ENCODE results near the gene RHBDL1.
A peak's percentile ranks its signal among the peaks of the same experiment; 100 is the strongest.

The RHBDL1 gene

GRCh38 chr16:674968-675883 is at the start of gene RHBDL1:
TSS of gene RHBDL1 (plus strand) at chr16:675671. CDS start at chr16:675791, 120 bp downstream.
- Histone ChIP-seq H3K4me3 (no peak within 1 kb of the TSS), H3K4me1 (peaks cover 20% of the 10 kb centered on the region), H3K9ac (no peak within 1 kb of the TSS)

GRCh38 chr16:625977-626765 is 49.3 kb upstream of the RHBDL1 start:
- Histone ChIP-seq H3K4me3 (no peak overlapping the region), H3K4me1 (peaks cover 56% of the 10 kb centered on the region), H3K4me2 (no peak overlapping the region)

More at GRCh38 chr16:674968-675883, at the start of gene RHBDL1:
- TF ChIP-seq Cebpa-rat (IDR thresholded peaks at IDR 0.05) = no peak
- Histone ChIP-seq H3K4me2 (peak within 1 kb of the TSS; percentile 37; the same call in 1 of the 2 replicates), H3K36me3 (peaks cover 44% of the 10 kb centered on the region), H3K9me3 (no peaks in the 10 kb centered on the region), H4K20me1 (peaks cover 59% of the 10 kb centered on the region), H3K27ac (no peak within 1 kb of the TSS), H3K27me3 (peaks cover 16% of the 10 kb centered on the region)

GRCh38 chr16:626787-627453 is 48.6 kb upstream of the RHBDL1 start:
- no peak overlapping the region for H3K4me2 ChIP-seq
- H4K20me1 ChIP-seq = peaks cover 69% of the 10 kb centered on the region

More at GRCh38 chr16:625977-626765, 49.3 kb upstream of the RHBDL1 start:
- Histone ChIP-seq H3K27me3 (no peaks in the 10 kb centered on the region), H3K36me3 (peaks cover 43% of the 10 kb centered on the region), H3K9ac (no peak overlapping the region), H3K27ac (no peak overlapping the region), H3K9me3 (no peaks in the 10 kb centered on the region), H4K20me1 (peaks cover 74% of the 10 kb centered on the region)
- no peak for TF ChIP-seq Cebpa-rat (IDR thresholded peaks at IDR 0.05)

GRCh38 chr16:627454-628239 is 47.8 kb upstream of the RHBDL1 start:
- no peaks in the 10 kb centered on the region for H3K9me3 ChIP-seq
- H3K4me2 ChIP-seq = no peak overlapping the region
- peaks cover 49% of the 10 kb centered on the region for H3K36me3 ChIP-seq
- no peak for TF ChIP-seq Cebpa-rat (IDR thresholded peaks at IDR 0.05)
- H3K27me3 ChIP-seq = no peaks in the 10 kb centered on the region
- no peak overlapping the region for H3K4me3 ChIP-seq
- H3K27ac ChIP-seq = no peak overlapping the region
- peaks cover 68% of the 10 kb centered on the region for H4K20me1 ChIP-seq
- H3K4me1 ChIP-seq = peaks cover 45% of the 10 kb centered on the region
- H3K9ac ChIP-seq = no peak overlapping the region

More at GRCh38 chr16:626787-627453, 48.6 kb upstream of the RHBDL1 start:
- H3K36me3 ChIP-seq = peaks cover 43% of the 10 kb centered on the region
- no peak overlapping the region for H3K4me3 ChIP-seq
- no peak overlapping the region for H3K27ac ChIP-seq
- peaks cover 51% of the 10 kb centered on the region for H3K4me1 ChIP-seq
- no peak overlapping the region for H3K9ac ChIP-seq
- TF ChIP-seq Cebpa-rat (IDR thresholded peaks at IDR 0.05) = no peak
- H3K9me3 ChIP-seq = no peaks in the 10 kb centered on the region
- H3K27me3 ChIP-seq = no peaks in the 10 kb centered on the region

- H3K9me3 ChIP-seq = no peaks in the 10 kb centered on the region
- no peak for TF ChIP-seq Cebpa-rat (IDR thresholded peaks at IDR 0.05)
- H3K4me3 ChIP-seq = no peak overlapping the region
- H3K36me3 ChIP-seq = peaks cover 57% of the 10 kb centered on the region
- H3K27me3 ChIP-seq = no peaks in the 10 kb centered on the region
- H4K20me1 ChIP-seq = peaks cover 68% of the 10 kb centered on the region
- no peak overlapping the region for H3K9ac ChIP-seq
- H3K27ac ChIP-seq = no peak overlapping the region
- H3K4me2 ChIP-seq = no peak overlapping the region
- peaks cover 44% of the 10 kb centered on the region for H3K4me1 ChIP-seq
Measured at GRCh38 chr16:628321-629061, 47.0 kb upstream of the RHBDL1 start.

- no peaks in the 10 kb centered on the region for H3K27me3 ChIP-seq
- no peak for TF ChIP-seq Cebpa-rat (IDR thresholded peaks at IDR 0.05)
- H3K4me2 ChIP-seq = no peak overlapping the region
- H3K4me1 ChIP-seq = peaks cover 38% of the 10 kb centered on the region
- H3K36me3 ChIP-seq = peaks cover 65% of the 10 kb centered on the region
- no peak overlapping the region for H3K9ac ChIP-seq
- H3K9me3 ChIP-seq = no peaks in the 10 kb centered on the region
- H3K4me3 ChIP-seq = no peak overlapping the region
- peaks cover 68% of the 10 kb centered on the region for H4K20me1 ChIP-seq
- H3K27ac ChIP-seq = no peak overlapping the region
Measured at GRCh38 chr16:629185-629832, 46.2 kb upstream of the RHBDL1 start.

- no peak for TF ChIP-seq Cebpa-rat (IDR thresholded peaks at IDR 0.05)
- peak overlapping the region; percentile 34; the same call in 1 of the 2 replicates for H3K9ac ChIP-seq
- H3K4me2 ChIP-seq = peak overlapping the region; percentile 66; the same call in 1 of the 2 replicates
- H3K36me3 ChIP-seq = peaks cover 71% of the 10 kb centered on the region
- H3K27ac ChIP-seq = no peak overlapping the region
- H3K4me1 ChIP-seq = peaks cover 38% of the 10 kb centered on the region
- no peak overlapping the region for H3K4me3 ChIP-seq
- no peaks in the 10 kb centered on the region for H3K27me3 ChIP-seq
- peaks cover 68% of the 10 kb centered on the region for H4K20me1 ChIP-seq
- H3K9me3 ChIP-seq = no peaks in the 10 kb centered on the region
Measured at GRCh38 chr16:629833-630248, 45.6 kb upstream of the RHBDL1 start.
